IMR-90 (cell line): Measurements from ENCODE around the gene ELFN1.
A peak's percentile ranks its signal among the peaks of the same experiment; 100 is the strongest.

Experiments
- CEBPB ChIP-seq: IDR thresholded peaks from 2 replicates; pipeline ENCODE4 v1.6.1; 2012; ENCODE audit warnings: low read depth, low read length, improper control_type of control experiment
- CTCF ChIP-seq: conservative IDR thresholded peaks from 2 replicates; pipeline ENCODE4 v1.5.1; 2012; ENCODE audit warnings: mild to moderate bottlenecking, low read depth, low read length, improper control_type of control experiment
- POLR2A ChIP-seq: IDR thresholded peaks from 2 replicates; pipeline ENCODE4 v1.6.1; 2012; ENCODE audit warnings: mild to moderate bottlenecking, low read depth, low read length
- RFX5 ChIP-seq: IDR thresholded peaks from 2 replicates; pipeline ENCODE4 v1.8.0; 2012; ENCODE audit warnings: low read depth, mild to moderate bottlenecking, low read length, moderate library complexity
- USF2 ChIP-seq: fragments of 150-350 bp; IDR thresholded peaks from 2 replicates; pipeline ENCODE4 v1.6.1; 2017; ENCODE audit warnings: mild to moderate bottlenecking, antibody characterized with exemption, low read length, low read depth

GRCh38 chr7:1709900-1710299 lies 39.8 kb downstream of the ELFN1 start:
- TF ChIP-seq CTCF (peak; percentile 26; the same call in 1 of the 2 replicates), POLR2A (no peak), CEBPB (no peak), USF2 (no peak), RFX5 (no peak)
